ENCODE results near the gene GOLGA1. TPM values are rescaled to one million over a fixed set of nuclear protein-coding genes. Genes with fewer than 3 reads are reported as not detected.
"Not testable (repeated sequence)": the region's sequence is repeated elsewhere in the genome, so short reads cannot be mapped to it uniquely, and the experiment has no call there.

Gene GOLGA1
- polyA plus RNA-seq, 1 of the 3 experiments (the other 2 are of a cell fraction): 10.0 TPM

DNA sequence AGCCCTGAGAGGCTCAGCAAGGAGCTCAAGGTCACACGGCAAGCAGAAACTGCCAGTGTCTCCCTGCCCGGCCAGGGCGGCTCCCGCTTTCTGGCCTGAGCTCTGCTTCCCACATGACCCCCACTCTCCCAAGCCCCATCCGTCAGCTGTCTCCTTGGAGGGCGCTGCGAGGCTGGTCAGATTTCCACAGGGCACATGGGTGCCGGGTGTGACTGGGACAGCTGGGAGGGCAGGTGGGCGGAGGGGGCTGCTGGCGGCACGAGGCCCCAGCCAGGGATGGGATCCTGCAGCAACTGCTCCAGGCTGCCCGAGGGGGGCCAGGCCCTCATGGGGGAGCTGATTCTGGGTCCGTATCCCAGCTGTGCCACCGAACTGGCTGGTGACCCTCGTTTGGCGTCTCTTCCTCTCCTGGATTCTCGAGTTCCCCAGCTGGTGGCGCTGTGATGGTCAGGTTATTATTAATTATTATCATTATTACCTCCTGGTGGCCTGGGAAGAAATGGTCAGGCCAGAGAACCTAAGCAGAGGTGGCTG is 100.5 kb downstream of the GOLGA1 start:
- peaks cover 2% of the 10 kb centered on the region for H3F3A ChIP-seq (replicated peaks; ENCODE audit: insufficient read depth)
- WGBS (ENCODE audit: low lambda C conversion rate): 73% methylated on average over 6 of the region's 18 CpGs
- H3K9ac ChIP-seq: no peak overlapping the region
- no peak overlapping the region for H3K4me3 ChIP-seq (ENCODE audit: low read depth in 2 of 2, low read length in 1 of 2)
- peak; percentile 42 for DNase-seq
- ChIA-PET POLR2A (interaction anchor here (1.0 kb wide), 1 partner anchor 15 kb away, joined by 4 read pairs; no protein-coding TSS in a partner anchor), CTCF (interaction anchor here (0.7 to 33.6 kb wide), 19 partner anchors 10 to 303 kb away, joined by 3 to 1436 read pairs (median 5); partner anchors contain the start of genes NR6A1, OLFML2A, SCAI and WDR38)
- H3K4me1 ChIP-seq (ENCODE audit: control insufficient read depth in 1 of 2, insufficient read depth in 2 of 2, low read depth in 1 of 2, low read length in 1 of 2): peaks cover 4 to 5% of the 10 kb centered on the region in 2 experiments; a peak in 3 of 4 replicates
- H3K27me3 ChIP-seq (ENCODE audit: insufficient read depth): no peaks in the 10 kb centered on the region
- H2AFZ ChIP-seq (ENCODE audit: low read depth): no peak overlapping the region
- no peaks in the 10 kb centered on the region for H3K9me3 ChIP-seq
- H3K27ac ChIP-seq (ENCODE audit: low read depth in 2 of 2, low read length in 1 of 2): no peak overlapping the region
- H3K9me2 ChIP-seq: no peaks in the 10 kb centered on the region
- no peak overlapping the region for H3K4me2 ChIP-seq
- H3K79me2 ChIP-seq (ENCODE audit: insufficient read depth): no peaks in the 10 kb centered on the region
- TF ChIP-seq, protein P1, sequence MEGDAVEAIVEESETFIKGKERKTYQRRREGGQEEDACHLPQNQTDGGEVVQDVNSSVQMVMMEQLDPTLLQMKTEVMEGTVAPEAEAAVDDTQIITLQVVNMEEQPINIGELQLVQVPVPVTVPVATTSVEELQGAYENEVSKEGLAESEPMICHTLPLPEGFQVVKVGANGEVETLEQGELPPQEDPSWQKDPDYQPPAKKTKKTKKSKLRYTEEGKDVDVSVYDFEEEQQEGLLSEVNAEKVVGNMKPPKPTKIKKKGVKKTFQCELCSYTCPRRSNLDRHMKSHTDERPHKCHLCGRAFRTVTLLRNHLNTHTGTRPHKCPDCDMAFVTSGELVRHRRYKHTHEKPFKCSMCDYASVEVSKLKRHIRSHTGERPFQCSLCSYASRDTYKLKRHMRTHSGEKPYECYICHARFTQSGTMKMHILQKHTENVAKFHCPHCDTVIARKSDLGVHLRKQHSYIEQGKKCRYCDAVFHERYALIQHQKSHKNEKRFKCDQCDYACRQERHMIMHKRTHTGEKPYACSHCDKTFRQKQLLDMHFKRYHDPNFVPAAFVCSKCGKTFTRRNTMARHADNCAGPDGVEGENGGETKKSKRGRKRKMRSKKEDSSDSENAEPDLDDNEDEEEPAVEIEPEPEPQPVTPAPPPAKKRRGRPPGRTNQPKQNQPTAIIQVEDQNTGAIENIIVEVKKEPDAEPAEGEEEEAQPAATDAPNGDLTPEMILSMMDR (IDR thresholded peaks at IDR 0.05): peak; percentile 65
- TF ChIP-seq, protein P2, sequence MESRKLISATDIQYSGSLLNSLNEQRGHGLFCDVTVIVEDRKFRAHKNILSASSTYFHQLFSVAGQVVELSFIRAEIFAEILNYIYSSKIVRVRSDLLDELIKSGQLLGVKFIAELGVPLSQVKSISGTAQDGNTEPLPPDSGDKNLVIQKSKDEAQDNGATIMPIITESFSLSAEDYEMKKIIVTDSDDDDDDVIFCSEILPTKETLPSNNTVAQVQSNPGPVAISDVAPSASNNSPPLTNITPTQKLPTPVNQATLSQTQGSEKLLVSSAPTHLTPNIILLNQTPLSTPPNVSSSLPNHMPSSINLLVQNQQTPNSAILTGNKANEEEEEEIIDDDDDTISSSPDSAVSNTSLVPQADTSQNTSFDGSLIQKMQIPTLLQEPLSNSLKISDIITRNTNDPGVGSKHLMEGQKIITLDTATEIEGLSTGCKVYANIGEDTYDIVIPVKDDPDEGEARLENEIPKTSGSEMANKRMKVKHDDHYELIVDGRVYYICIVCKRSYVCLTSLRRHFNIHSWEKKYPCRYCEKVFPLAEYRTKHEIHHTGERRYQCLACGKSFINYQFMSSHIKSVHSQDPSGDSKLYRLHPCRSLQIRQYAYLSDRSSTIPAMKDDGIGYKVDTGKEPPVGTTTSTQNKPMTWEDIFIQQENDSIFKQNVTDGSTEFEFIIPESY (IDR thresholded peaks at IDR 0.05; ENCODE audit: borderline replicate concordance, low read depth): no peak
- no peaks in the 10 kb centered on the region for H3K36me3 ChIP-seq (replicated peaks in 1 of 2; ENCODE audit: control insufficient read depth in 1 of 2, insufficient read depth in 2 of 2, low read length in 1 of 2)
- H4K20me1 ChIP-seq (ENCODE audit: insufficient read depth): no peaks in the 10 kb centered on the region

DNA sequence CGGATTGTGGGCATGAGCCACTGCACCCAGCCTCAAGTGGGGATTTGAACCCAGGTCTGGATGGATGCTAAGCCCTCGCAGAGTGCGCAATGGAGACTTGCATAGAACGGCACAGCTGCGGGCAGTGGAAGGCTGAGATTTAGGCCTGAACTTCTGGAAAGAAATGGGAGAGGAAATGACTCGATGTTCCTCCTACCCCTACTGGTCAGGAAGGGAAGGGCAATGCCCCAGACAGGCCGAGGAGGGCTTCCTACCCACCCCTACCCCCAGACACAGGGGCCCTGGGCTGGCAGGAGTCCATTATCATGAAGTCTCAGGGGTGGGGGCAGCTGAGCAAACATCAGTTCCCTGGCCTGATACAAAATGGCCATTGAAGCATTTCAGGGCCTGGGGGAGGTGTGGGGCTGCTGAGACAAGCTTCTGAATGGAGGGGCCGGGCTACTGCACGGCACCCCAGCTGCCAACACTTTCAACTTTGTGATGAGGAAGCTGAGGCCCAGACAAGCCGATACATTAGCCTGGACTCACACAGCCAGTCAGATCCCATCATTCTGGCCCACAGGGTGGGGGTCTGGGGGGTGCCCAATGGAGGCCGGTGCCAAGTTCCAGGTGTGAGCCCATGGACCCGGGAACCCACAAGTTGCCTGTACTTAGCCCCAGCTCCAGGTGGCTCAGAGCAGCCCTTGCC is 101.1 kb downstream of the GOLGA1 start:
- Histone ChIP-seq H3K4me1 (ENCODE audit: control insufficient read depth in 1 of 2, insufficient read depth in 2 of 2, low read depth in 1 of 2, low read length in 1 of 2) (peaks cover 11% of the 10 kb centered on the region in 2 experiments; a peak in 3 of 4 replicates), H3K9me2 (no peaks in the 10 kb centered on the region), H3K27me3 (ENCODE audit: insufficient read depth) (no peaks in the 10 kb centered on the region), H3K79me2 (ENCODE audit: insufficient read depth) (no peaks in the 10 kb centered on the region), H3K9ac (no peak overlapping the region), H3K4me3 (ENCODE audit: low read depth in 2 of 2, low read length in 1 of 2) (no peak overlapping the region), H3K36me3 (replicated peaks in 1 of 2; ENCODE audit: control insufficient read depth in 1 of 2, insufficient read depth in 2 of 2, low read length in 1 of 2) (no peaks in the 10 kb centered on the region), H3K9me3 (no peaks in the 10 kb centered on the region), H3F3A (replicated peaks; ENCODE audit: insufficient read depth) (peaks cover 8% of the 10 kb centered on the region), H3K27ac (ENCODE audit: low read depth in 2 of 2, low read length in 1 of 2) (no peak overlapping the region), H3K4me2 (no peak overlapping the region), H4K20me1 (ENCODE audit: insufficient read depth) (no peaks in the 10 kb centered on the region), H2AFZ (ENCODE audit: low read depth) (no peak overlapping the region)
- WGBS (ENCODE audit: low lambda C conversion rate): 81% methylated on average over 9 of the region's 12 CpGs
- TF ChIP-seq, protein P1 (IDR thresholded peaks at IDR 0.05): peak; percentile 63
- TF ChIP-seq RAD21 (IDR thresholded peaks at IDR 0.05; ENCODE audit: low read length) (peak; percentile 31), SIN3A (IDR thresholded peaks at IDR 0.05; ENCODE audit: borderline replicate concordance, low read depth, low read length) (no peak)
- DNase-seq: peak; percentile 77
- ChIA-PET CTCF (interaction anchor here (0.9 to 33.6 kb wide), 16 partner anchors 10 to 304 kb away, joined by 3 to 1436 read pairs (median 6); partner anchors contain the start of genes NR6A1, OLFML2A, SCAI and WDR38), POLR2A (interaction anchor here (1.0 kb wide), 1 partner anchor 16 kb away, joined by 4 read pairs; no protein-coding TSS in a partner anchor)

DNA sequence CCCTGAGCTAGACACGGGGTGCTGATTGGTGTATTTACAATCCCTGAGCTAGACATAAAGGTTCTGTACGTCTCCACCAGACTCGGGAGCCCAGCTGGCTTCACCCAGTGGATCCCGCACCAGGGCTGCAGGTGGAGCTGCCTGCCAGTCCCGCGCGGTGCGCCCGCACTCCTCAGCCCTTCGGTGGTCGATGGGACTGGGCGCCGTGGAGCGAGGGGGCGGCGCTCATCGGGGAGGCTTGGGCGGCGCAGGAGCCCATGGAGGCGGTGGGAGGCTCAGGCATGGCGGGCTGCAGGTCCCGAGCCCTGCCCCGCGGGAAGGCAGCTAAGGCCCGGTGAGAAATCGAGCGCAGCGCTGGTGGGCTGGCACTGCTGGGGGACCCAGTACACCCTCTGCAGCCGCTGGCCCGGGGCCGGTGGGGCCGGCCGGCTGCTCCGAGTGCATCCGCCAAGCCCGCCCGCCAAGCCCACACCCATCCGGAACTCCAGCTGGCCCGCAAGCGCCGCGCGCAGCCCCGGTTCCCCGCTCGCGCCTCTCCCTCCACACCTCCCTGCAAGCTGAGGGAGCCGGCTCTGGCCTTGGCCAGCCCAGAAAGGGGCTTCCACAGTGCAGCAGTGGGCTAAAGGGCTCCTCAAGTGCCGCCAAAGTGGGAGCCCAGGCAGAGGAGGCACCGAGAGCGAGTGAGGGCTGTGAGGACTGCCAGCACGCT is 102.2 kb downstream of the GOLGA1 start:
- H3K9me2 ChIP-seq; H3K9ac ChIP-seq; H3K27me3 ChIP-seq (ENCODE audit: insufficient read depth); H3K79me2 ChIP-seq (ENCODE audit: insufficient read depth); H4K20me1 ChIP-seq (ENCODE audit: insufficient read depth); H3K36me3 ChIP-seq (replicated peaks in 1 of 2; ENCODE audit: control insufficient read depth in 1 of 2, insufficient read depth in 2 of 2, low read length in 1 of 2); H3K4me2 ChIP-seq; H3K9me3 ChIP-seq; H2AFZ ChIP-seq (ENCODE audit: low read depth); H3K27ac ChIP-seq (ENCODE audit: low read depth in 2 of 2, low read length in 1 of 2); POLR2A ChIA-PET; DNase-seq; H3K4me3 ChIP-seq (ENCODE audit: low read depth in 2 of 2, low read length in 1 of 2): not testable (repeated sequence)
- Histone ChIP-seq H3F3A (replicated peaks; ENCODE audit: insufficient read depth) (peaks cover 13% of the 10 kb centered on the region), H3K4me1 (ENCODE audit: control insufficient read depth in 1 of 2, insufficient read depth in 2 of 2, low read depth in 1 of 2, low read length in 1 of 2) (peaks cover 14 to 16% of the 10 kb centered on the region in 2 experiments; a peak in 3 of 4 replicates)
- CTCF ChIA-PET: interaction anchor here (1.1 to 33.6 kb wide), 5 partner anchors 9 to 63 kb away, joined by 3 to 1436 read pairs (median 18); partner anchors contain the start of genes NR6A1, OLFML2A and WDR38
- WGBS (ENCODE audit: low lambda C conversion rate): 95% methylated on average over 19 of the region's 52 CpGs

DNA sequence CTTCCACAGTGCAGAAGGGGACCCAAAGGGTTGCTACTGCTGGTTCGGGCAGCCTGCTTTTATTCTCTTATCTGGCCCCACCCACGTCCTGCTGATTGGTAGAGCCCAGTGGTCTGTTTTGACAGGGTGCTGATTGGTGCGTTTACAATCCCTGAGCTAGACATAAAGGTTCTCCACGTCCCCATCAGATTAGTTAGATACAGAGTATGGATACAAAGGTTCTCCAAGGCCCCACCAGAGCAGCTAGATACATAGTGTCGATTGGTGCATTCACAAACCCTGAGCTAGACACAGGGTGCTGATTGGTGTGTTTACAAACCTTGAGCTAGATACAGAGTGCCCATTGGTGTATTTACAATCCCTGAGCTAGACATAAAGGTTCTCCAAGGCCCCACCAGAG is 102.8 kb downstream of the GOLGA1 start:
- H3K4me2 ChIP-seq; H3K79me2 ChIP-seq (ENCODE audit: insufficient read depth); POLR2A ChIA-PET; H4K20me1 ChIP-seq (ENCODE audit: insufficient read depth); H3K36me3 ChIP-seq (replicated peaks in 1 of 2; ENCODE audit: control insufficient read depth in 1 of 2, insufficient read depth in 2 of 2, low read length in 1 of 2); H3K9me2 ChIP-seq; H3K27me3 ChIP-seq (ENCODE audit: insufficient read depth); H3K4me3 ChIP-seq (ENCODE audit: low read depth in 2 of 2, low read length in 1 of 2); DNase-seq; H2AFZ ChIP-seq (ENCODE audit: low read depth); H3K27ac ChIP-seq (ENCODE audit: low read depth in 2 of 2, low read length in 1 of 2); H3K9me3 ChIP-seq; H3K9ac ChIP-seq: not testable (repeated sequence)
- CTCF ChIA-PET: interaction anchor here (1.1 to 33.6 kb wide), 3 partner anchors 15 to 62 kb away, joined by 3 to 1436 read pairs (median 353); partner anchors contain the start of genes NR6A1, OLFML2A and WDR38
- peaks cover 14 to 17% of the 10 kb centered on the region in 2 experiments; a peak in 3 of 4 replicates for H3K4me1 ChIP-seq (ENCODE audit: control insufficient read depth in 1 of 2, insufficient read depth in 2 of 2, low read depth in 1 of 2, low read length in 1 of 2)
- WGBS (ENCODE audit: low lambda C conversion rate): 89% methylated on average over 5 of the region's 5 CpGs
- peaks cover 15% of the 10 kb centered on the region for H3F3A ChIP-seq (replicated peaks; ENCODE audit: insufficient read depth)
